Activated T-helper 1 cell treated with anti-CD3 and anti-CD28 coated beads, Interleukin-12 subunit alpha, Interleukin-12 subunit beta, Interleukin-2, Interleukin-4 antibody, amounts not matched to agents 30 ng/mL and 10 ng/mL and 1 ng/mL, durations not matched to agents 14 hours and 24 hours and 36 hours (primary cell): ENCODE measurements around the gene ATP9B. TPM values are rescaled to one million over a fixed set of nuclear protein-coding genes. Genes with fewer than 3 reads are reported as not detected.

ENCODE experiments used
- DNase-seq: peaks from one replicate; pipeline ENCODE4 v3.0.0; 2021; ENCODE audit warnings: low spot score
- H3K27ac Mint-ChIP-seq: one replicate; pipeline ENCODE4 v1.8.0; 2021; ENCODE audit warnings: mild to moderate bottlenecking, mixed read lengths
- H3K27me3 Mint-ChIP-seq: one replicate; pipeline ENCODE4 v1.8.0; 2022; ENCODE audit warnings: mild to moderate bottlenecking, moderate library complexity, mixed read lengths; ENCODE audit not compliant: insufficient read depth
- H3K36me3 Mint-ChIP-seq: one replicate; pipeline ENCODE4 v1.8.0; 2021; ENCODE audit warnings: low read depth, mixed read lengths
- H3K4me1 Mint-ChIP-seq: one replicate; pipeline ENCODE4 v1.8.0; 2021; ENCODE audit warnings: low read depth, mixed read lengths
- H3K4me3 Mint-ChIP-seq: one replicate; pipeline ENCODE4 v1.8.0; 2021; ENCODE audit warnings: mild to moderate bottlenecking, moderate library complexity, mixed read lengths
- H3K9me3 Mint-ChIP-seq: one replicate; pipeline ENCODE4 v1.8.0; 2021; ENCODE audit warnings: mixed read lengths
- intact Hi-C: fragments of 100-400 bp; cut with micrococcal nuclease; formaldehyde crosslinking; loops from one replicate; pipeline ENCODE4 v1.15.1; 2024
- total RNA-seq: library from RNA; stranded (reverse); gene quantifications from 2 replicates; pipeline ENCODE4 v1.2.3, GENCODE V29; 2022

Gene ATP9B
- total RNA-seq, 1 donor from 2014 or later, result 26.1 TPM

DNA sequence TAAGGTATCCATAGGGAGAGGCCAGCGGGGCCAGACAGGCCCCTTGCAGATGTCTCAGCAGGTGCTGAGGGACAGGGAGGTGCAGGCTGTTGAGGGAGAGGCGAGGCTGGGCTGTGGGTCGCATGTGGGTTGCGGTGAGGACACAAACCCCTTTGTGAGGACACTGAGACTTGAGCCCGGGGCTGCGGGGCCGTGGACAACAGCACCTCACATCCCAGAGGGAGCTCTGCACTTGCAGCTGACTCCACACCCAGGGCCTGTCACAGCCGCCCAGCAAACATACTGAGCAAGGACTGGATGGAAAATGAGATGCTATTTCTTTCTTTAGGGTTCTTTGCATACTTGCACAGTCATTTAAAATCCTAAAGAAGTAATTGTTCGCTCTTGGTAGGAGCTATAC, 231.2 kb downstream of the ATP9B start:
- no peak overlapping the region for H3K4me3 Mint-ChIP-seq
- no peaks in the 10 kb centered on the region for H3K4me1 Mint-ChIP-seq
- H3K27me3 Mint-ChIP-seq, result no peaks in the 10 kb centered on the region
- no peaks in the 10 kb centered on the region for H3K9me3 Mint-ChIP-seq
- intact Hi-C loops, result no loop called here
- DNase-seq, result no peak
- no peak overlapping the region for H3K27ac Mint-ChIP-seq
- peaks cover 2% of the 10 kb centered on the region for H3K36me3 Mint-ChIP-seq

DNA sequence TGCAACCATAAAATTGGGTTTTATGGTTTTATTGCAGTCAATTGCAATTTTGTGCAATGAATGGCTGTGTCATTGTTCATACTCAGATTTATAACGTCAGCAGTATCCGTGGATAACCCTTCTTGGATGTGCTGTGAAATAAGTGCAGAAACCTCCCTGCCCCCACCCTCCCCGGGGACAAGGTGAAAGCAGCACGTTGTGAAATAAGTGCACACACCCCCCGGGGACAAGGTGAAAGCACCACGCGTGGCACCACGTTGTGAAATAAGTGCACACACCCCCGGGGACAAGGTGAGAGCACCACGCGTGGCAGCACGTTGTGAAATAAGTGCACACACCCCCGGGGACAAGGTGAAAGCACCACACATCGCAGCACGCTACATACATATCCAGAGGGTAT, 232.9 kb downstream of the ATP9B start:
- Mint-ChIP-seq H3K9me3 (no peaks in the 10 kb centered on the region), H3K4me1 (no peaks in the 10 kb centered on the region), H3K4me3 (no peak overlapping the region), H3K27ac (no peak overlapping the region), H3K27me3 (no peaks in the 10 kb centered on the region), H3K36me3 (peaks cover 2% of the 10 kb centered on the region)
- DNase-seq, result no peak
- intact Hi-C loops, result no loop called here

DNA sequence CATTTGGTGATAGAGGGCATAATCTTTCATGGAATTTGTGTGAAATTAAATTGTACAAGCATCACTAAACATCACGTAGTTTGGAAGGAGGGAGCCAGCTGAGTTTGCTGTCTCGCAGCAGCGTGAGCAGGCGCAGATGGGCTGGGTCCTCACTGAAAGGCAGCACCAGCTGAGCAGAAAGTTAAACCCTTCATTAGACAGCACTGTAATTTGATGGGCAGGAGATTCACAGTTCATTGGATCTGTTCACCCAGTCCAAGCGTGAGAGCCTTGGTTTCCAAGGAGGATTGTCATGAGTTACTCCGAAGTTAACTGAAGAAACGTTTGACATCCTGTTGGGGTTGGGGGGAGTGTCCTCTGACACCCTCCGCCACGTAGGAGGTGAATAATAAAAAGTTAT, 236.7 kb downstream of the ATP9B start:
- Mint-ChIP-seq H3K27ac (no peak overlapping the region), H3K4me1 (no peaks in the 10 kb centered on the region), H3K27me3 (no peaks in the 10 kb centered on the region), H3K36me3 (no peaks in the 10 kb centered on the region), H3K9me3 (no peaks in the 10 kb centered on the region), H3K4me3 (no peak overlapping the region)
- no peak for DNase-seq
- intact Hi-C loops, result no loop called here

DNA sequence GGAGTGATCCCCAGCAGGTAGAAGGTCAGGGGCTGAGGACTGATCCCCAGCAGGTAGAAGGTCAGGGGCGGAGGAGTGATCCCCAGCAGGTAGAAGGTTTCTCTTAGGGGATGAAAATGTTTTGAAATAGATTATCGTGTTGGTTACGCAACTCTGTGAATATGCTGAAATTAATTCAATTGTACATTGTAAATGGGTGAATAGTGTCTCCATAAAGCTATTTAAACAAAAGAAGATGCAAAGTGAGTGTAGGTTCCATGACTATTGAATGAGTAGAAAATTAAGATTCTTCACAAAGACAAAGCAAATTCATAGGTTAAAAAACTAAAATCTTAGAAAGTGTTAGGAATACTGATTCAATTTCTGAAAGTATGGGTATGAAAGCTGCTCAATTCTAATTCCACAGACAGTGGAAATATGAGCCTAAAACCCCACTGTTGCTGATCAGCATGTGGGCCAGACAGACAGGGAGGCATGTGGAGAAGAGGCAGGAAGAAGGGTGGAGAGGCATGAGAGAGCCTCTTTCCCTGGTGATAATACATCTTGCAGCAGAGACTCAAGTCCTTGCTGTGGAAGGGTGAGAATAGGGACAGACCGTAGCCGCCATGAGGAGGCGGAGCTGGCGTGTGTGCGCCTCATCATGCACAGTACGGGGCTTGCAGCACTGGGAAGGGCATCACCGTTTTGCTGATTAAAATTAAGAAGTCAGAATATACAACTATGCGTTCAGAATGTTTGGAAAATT, 240.6 kb downstream of the ATP9B start:
- H3K9me3 Mint-ChIP-seq, result no peaks in the 10 kb centered on the region
- no peak overlapping the region for H3K27ac Mint-ChIP-seq
- no peaks in the 10 kb centered on the region for H3K27me3 Mint-ChIP-seq
- intact Hi-C loops, result no loop called here
- no peaks in the 10 kb centered on the region for H3K36me3 Mint-ChIP-seq
- no peak overlapping the region for H3K4me3 Mint-ChIP-seq
- H3K4me1 Mint-ChIP-seq, result no peaks in the 10 kb centered on the region
- no peak for DNase-seq

DNA sequence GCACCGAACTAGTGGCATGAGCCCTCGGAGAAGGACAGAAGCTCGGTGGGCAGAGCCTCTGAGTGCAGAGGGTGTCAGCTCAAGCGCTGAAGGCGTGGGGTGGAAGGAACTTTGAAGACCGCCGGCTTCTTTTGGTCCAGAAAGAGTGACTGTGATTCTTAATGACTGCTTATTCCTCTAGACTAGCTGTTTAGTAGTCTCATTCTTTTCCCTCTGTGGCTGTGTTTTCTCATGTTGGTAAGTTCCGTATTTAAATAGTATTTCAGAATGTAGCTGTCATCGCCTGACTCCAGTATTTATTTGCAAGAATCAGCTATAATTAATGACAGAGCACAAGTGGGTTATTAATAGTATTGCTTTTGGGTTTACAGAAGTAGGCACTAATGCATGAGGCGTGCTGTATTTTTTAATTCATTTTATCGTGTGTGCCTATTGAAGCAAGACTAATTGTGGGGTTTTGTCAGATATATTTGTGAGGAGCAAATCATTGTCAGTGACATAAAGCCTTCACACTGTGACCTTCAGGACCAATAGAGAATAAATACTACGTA, 245.7 kb downstream of the ATP9B start:
- no peaks in the 10 kb centered on the region for H3K27me3 Mint-ChIP-seq
- H3K4me1 Mint-ChIP-seq, result peaks cover 6% of the 10 kb centered on the region
- no peaks in the 10 kb centered on the region for H3K9me3 Mint-ChIP-seq
- H3K36me3 Mint-ChIP-seq, result peaks cover 2% of the 10 kb centered on the region
- H3K4me3 Mint-ChIP-seq, result no peak overlapping the region
- H3K27ac Mint-ChIP-seq, result no peak overlapping the region
- DNase-seq, result no peak
- intact Hi-C loops, result no loop called here

DNA sequence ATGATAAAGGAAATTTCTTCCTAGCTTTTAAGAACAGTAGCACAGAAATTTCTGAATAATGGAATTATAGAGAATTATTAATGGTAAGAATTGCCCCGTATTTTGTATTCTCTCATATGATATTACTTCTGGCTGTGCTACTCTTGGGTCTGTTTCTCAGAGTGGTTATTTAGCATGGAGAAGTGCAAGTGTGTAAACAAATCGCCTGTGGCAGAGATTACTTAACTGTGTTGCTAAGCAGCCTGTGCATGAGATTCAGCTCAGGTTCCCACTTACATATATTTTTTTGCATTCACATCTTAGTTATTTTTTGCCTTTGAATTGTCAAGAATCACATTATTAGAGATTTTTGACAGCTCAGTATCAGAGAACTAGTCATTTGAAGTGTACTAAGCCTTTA, 246.4 kb downstream of the ATP9B start:
- DNase-seq, result no peak
- Mint-ChIP-seq H3K9me3 (no peaks in the 10 kb centered on the region), H3K27me3 (no peaks in the 10 kb centered on the region), H3K27ac (no peak overlapping the region), H3K4me1 (peaks cover 6% of the 10 kb centered on the region), H3K4me3 (no peak overlapping the region), H3K36me3 (peaks cover 2% of the 10 kb centered on the region)
- intact Hi-C loops, result no loop called here

- Mint-ChIP-seq H3K4me1 (peaks cover 6% of the 10 kb centered on the region), H3K4me3 (no peak overlapping the region), H3K27me3 (no peaks in the 10 kb centered on the region), H3K36me3 (peaks cover 2% of the 10 kb centered on the region), H3K9me3 (no peaks in the 10 kb centered on the region), H3K27ac (no peak overlapping the region)
- DNase-seq, result no peak
- intact Hi-C loops, result no loop called here
These were observed 248.5 kb downstream of the ATP9B start for GRCh38 chr18:79317703-79318102.

GRCh38 chr18:79318142-79318673, 249.0 kb downstream of the ATP9B start:
- Mint-ChIP-seq H3K27me3 (no peaks in the 10 kb centered on the region), H3K27ac (no peak overlapping the region), H3K4me3 (no peak overlapping the region), H3K4me1 (peaks cover 6% of the 10 kb centered on the region), H3K36me3 (peaks cover 2% of the 10 kb centered on the region), H3K9me3 (no peaks in the 10 kb centered on the region)
- intact Hi-C loops, result no loop called here
- DNase-seq, result no peak

DNA sequence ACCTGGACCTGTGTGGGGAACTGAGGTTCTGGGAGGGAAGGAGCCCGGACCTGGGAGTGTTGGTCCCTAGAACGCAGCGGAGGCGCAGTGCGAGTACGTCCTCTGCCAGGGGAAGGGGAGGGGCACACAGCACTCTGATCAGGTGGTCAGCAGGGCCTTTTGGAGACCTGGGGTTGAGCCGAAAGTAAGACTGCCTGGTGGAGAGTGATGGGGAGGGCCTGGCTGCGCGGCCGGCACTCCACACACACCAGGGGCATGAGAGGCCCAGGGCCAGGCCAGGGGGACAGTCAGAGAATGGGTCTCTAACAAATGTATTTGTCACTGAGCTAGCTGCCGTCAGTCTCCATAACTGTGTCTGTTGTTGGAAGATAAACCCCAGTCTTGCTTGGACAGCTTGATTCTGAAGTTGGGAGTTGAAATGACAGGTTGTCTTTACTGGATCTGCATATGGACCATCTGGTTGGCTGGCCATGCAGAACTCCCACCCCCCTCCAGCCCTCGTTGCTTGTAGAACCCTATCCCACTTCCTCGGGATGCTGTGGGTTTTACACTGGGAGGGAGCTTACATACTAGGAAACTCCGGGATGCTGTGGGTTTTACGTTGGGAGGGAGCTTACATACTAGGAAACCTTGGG, 251.1 kb downstream of the ATP9B start:
- Mint-ChIP-seq H3K4me3 (no peak overlapping the region), H3K36me3 (peaks cover 2% of the 10 kb centered on the region), H3K27ac (no peak overlapping the region), H3K27me3 (no peaks in the 10 kb centered on the region), H3K9me3 (no peaks in the 10 kb centered on the region), H3K4me1 (peaks cover 6% of the 10 kb centered on the region)
- intact Hi-C loops, result no loop called here
- no peak for DNase-seq

GRCh38 chr18:79321625-79322405, 252.6 kb downstream of the ATP9B start:
- no peaks in the 10 kb centered on the region for H3K27me3 Mint-ChIP-seq
- H3K4me3 Mint-ChIP-seq, result no peak overlapping the region
- intact Hi-C loops, result no loop called here
- H3K4me1 Mint-ChIP-seq, result peaks cover 7% of the 10 kb centered on the region
- H3K27ac Mint-ChIP-seq, result no peak overlapping the region
- no peak for DNase-seq
- H3K9me3 Mint-ChIP-seq, result peaks cover under 1% of the 10 kb centered on the region
- no peaks in the 10 kb centered on the region for H3K36me3 Mint-ChIP-seq

DNA sequence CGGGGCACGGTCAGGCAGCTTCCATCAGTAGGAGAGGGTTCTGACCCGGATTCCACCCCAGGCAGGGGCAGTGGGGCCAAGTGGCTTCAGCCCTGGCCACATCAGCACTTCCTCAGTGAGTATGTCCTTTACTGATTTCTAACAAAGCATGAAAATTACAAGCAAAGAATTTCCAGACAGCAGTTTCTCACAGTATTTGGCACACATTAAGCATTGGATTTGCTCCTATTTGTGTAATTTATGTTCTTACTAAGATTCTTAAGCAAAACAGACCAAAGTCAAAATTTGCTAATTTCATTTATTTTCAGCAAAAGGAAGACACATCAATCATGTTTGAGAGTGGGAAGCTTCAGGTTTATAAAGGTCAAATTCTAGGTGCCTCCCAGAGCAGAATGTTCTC, 253.2 kb downstream of the ATP9B start:
- intact Hi-C loops, result no loop called here
- Mint-ChIP-seq H3K4me1 (peaks cover 11% of the 10 kb centered on the region), H3K27me3 (no peaks in the 10 kb centered on the region), H3K36me3 (peaks cover 3% of the 10 kb centered on the region), H3K27ac (no peak overlapping the region), H3K9me3 (peaks cover 4% of the 10 kb centered on the region), H3K4me3 (no peak overlapping the region)
- DNase-seq, result no peak

GRCh38 chr18:79323471-79323870, 254.3 kb downstream of the ATP9B start:
- no peak for DNase-seq
- intact Hi-C loops, result no loop called here
- Mint-ChIP-seq H3K27ac (no peak overlapping the region), H3K9me3 (peaks cover 4% of the 10 kb centered on the region), H3K4me1 (peaks cover 5% of the 10 kb centered on the region), H3K36me3 (peaks cover 3% of the 10 kb centered on the region), H3K27me3 (no peaks in the 10 kb centered on the region), H3K4me3 (no peak overlapping the region)
